ENCODE data around the gene NDFIP2.

- TF ChIP-seq POLR2AphosphoS5 (IDR thresholded peaks at IDR 0.05; ENCODE audit: borderline replicate concordance, low read depth, low read length), result no peak
- TF ChIP-seq EZH2 (IDR thresholded peaks at IDR 0.05), result no peak
Measured at GRCh38 chr13:79457948-79458347, 23.0 kb upstream of the NDFIP2 start.

Measured in SK-N-MC (cell line).